ENCODE measurements around the gene GRIA2. TPM values are rescaled to one million over a fixed set of nuclear protein-coding genes. Genes with fewer than 3 reads are reported as not detected.

Gene GRIA2
- total RNA-seq, 4 donors from 2014 or later, result 4.5 to 21.6 (median 9.8) TPM

GRCh38 chr4:157221895-157222770, 1.6 kb downstream of the GRIA2 start:
- H3K4me3 ChIP-seq, result peak overlapping the region; percentile 28 to 59 (median 42)
- H3K4me1 ChIP-seq, result peaks cover 0 to 35% (median 8%) of the 10 kb centered on the region in 4 donors
- no peaks in the 10 kb centered on the region for H3K9me3 ChIP-seq
- H3K27me3 ChIP-seq, result peaks cover 0 to 44% of the 10 kb centered on the region in 2 donors
- DNase-seq (ENCODE audit: low spot score in 2 of 2), result no peak
- H3K27ac ChIP-seq, result peak overlapping the region; percentile 36 to 82 (median 72)
- TF ChIP-seq POLR2A (IDR thresholded peaks at IDR 0.05), result no peak
- peak in 1 of 2 donors; percentile 7 for TF ChIP-seq EP300 (IDR thresholded peaks at IDR 0.05)
- no peaks in the 10 kb centered on the region for H3K36me3 ChIP-seq
- WGBS, 2 donors, result 0 to 2% methylated on average over 34 to 49 of the region's 59 CpGs

GRCh38 chr4:157222771-157223160, 2.2 kb downstream of the GRIA2 start:
- peak in 1 of 2 donors; percentile 3 for TF ChIP-seq EP300 (IDR thresholded peaks at IDR 0.05)
- no peak for TF ChIP-seq CTCF (IDR thresholded peaks at IDR 0.05)
- Histone ChIP-seq H3K27ac (peak overlapping the region; percentile 36 to 82 (median 72)), H3K4me1 (peaks cover 0 to 35% (median 8%) of the 10 kb centered on the region in 4 donors), H3K9me3 (no peaks in the 10 kb centered on the region), H3K4me3 (peak overlapping the region; percentile 28 to 59 (median 42)), H3K27me3 (peaks cover 0 to 44% of the 10 kb centered on the region in 2 donors), H3K36me3 (no peaks in the 10 kb centered on the region)
- DNase-seq (ENCODE audit: low spot score in 2 of 2), result no peak
- WGBS, 2 donors, result 1 to 5% methylated on average over 15 of the region's 15 CpGs

GRCh38 chr4:157223456-157223855, 2.9 kb downstream of the GRIA2 start:
- Histone ChIP-seq H3K4me3 (no peak overlapping the region), H3K4me1 (peaks cover 0 to 35% (median 8%) of the 10 kb centered on the region in 4 donors), H3K36me3 (no peaks in the 10 kb centered on the region), H3K9me3 (no peaks in the 10 kb centered on the region), H3K27me3 (peaks cover 0 to 44% of the 10 kb centered on the region in 2 donors), H3K27ac (peak overlapping the region in 2 of 4 donors; percentile 36 to 82)
- 59 to 68% methylated on average over 1 of the region's 1 CpG for WGBS, 2 donors
- no peak for TF ChIP-seq POLR2A (IDR thresholded peaks at IDR 0.05)
- no peak for TF ChIP-seq EP300 (IDR thresholded peaks at IDR 0.05)
- TF ChIP-seq CTCF (IDR thresholded peaks at IDR 0.05), result no peak
- no peak for DNase-seq (ENCODE audit: low spot score in 2 of 2)

- peaks cover 0 to 29% (median 8%) of the 10 kb centered on the region in 4 donors for H3K4me1 ChIP-seq
- no peak overlapping the region for H3K4me3 ChIP-seq
- H3K27ac ChIP-seq, result no peak overlapping the region
- TF ChIP-seq CTCF (IDR thresholded peaks at IDR 0.05), result no peak
- WGBS, 2 donors, result 62 to 65% methylated on average over 2 of the region's 2 CpGs
- H3K27me3 ChIP-seq, result peaks cover 0 to 44% of the 10 kb centered on the region in 2 donors
- H3K9me3 ChIP-seq, result no peaks in the 10 kb centered on the region
- no peaks in the 10 kb centered on the region for H3K36me3 ChIP-seq
- DNase-seq (ENCODE audit: low spot score in 2 of 2), result no peak
These were observed 4.6 kb downstream of the GRIA2 start for GRCh38 chr4:157225096-157225495.

- TF ChIP-seq CTCF (IDR thresholded peaks at IDR 0.05) (no peak), EP300 (IDR thresholded peaks at IDR 0.05) (no peak), POLR2A (IDR thresholded peaks at IDR 0.05) (no peak)
- Histone ChIP-seq H3K27me3 (peaks cover 0 to 39% of the 10 kb centered on the region in 2 donors), H3K36me3 (no peaks in the 10 kb centered on the region), H3K27ac (peak overlapping the region in 1 of 4 donors; percentile 10), H3K4me1 (peaks cover 0 to 19% (median 8%) of the 10 kb centered on the region in 4 donors), H3K4me3 (no peak overlapping the region), H3K9me3 (no peaks in the 10 kb centered on the region)
- 79 to 83% methylated on average over 2 of the region's 2 CpGs for WGBS, 2 donors
- no peak for DNase-seq (ENCODE audit: low spot score in 2 of 2)
These were observed 5.5 kb downstream of the GRIA2 start for GRCh38 chr4:157226035-157226434.
